ENCODE measurements around the gene TRMT112. TPM values are rescaled to one million over a fixed set of nuclear protein-coding genes. Genes with fewer than 3 reads are reported as not detected.

The TRMT112 gene
- total RNA-seq, 2 donors from 2014 or later = 170 to 223 TPM

- ATAC-seq = no peak
- intact Hi-C loops (cut with DNase I) = no loop called here
- H3K4me1 ChIP-seq = peaks cover 14% of the 10 kb centered on the region
- no peak for DNase-seq
- 79 to 89% methylated on average over 5 to 11 of the region's 18 CpGs for whole genome bisulfite sequencing, 2 donors
- no peaks in the 10 kb centered on the region for H3K36me3 ChIP-seq (replicated peaks in 1 of 2; ENCODE audit: insufficient read depth in 1 of 2, low read depth in 2 of 2)
- no peaks in the 10 kb centered on the region for H3K9me3 ChIP-seq
- H3K27ac ChIP-seq = no peak overlapping the region
- H3K4me3 ChIP-seq = no peak overlapping the region
- no peaks in the 10 kb centered on the region for H3K27me3 ChIP-seq
- no peak for TF ChIP-seq CTCF (IDR thresholded peaks at IDR 0.05)
Measured at GRCh38 chr11:64351136-64351631, 33.8 kb upstream of the TRMT112 start.

- ATAC-seq = no peak
- H3K4me3 ChIP-seq = no peak overlapping the region
- no peaks in the 10 kb centered on the region for H3K4me1 ChIP-seq
- no peaks in the 10 kb centered on the region for H3K9me3 ChIP-seq
- no peaks in the 10 kb centered on the region for H3K27me3 ChIP-seq
- 80 to 94% methylated on average over 10 to 11 of the region's 11 CpGs for WGBS, 2 donors
- no peak for DNase-seq
- intact Hi-C loops (cut with DNase I) = no loop called here
- H3K36me3 ChIP-seq (replicated peaks in 1 of 2; ENCODE audit: insufficient read depth in 1 of 2, low read depth in 2 of 2) = no peaks in the 10 kb centered on the region
- TF ChIP-seq CTCF (IDR thresholded peaks at IDR 0.05) (no peak), POLR2A (IDR thresholded peaks at IDR 0.05) (no peak)
- H3K27ac ChIP-seq = no peak overlapping the region
Measured at GRCh38 chr11:64349404-64349803, 32.0 kb upstream of the TRMT112 start.

GRCh38 chr11:64349025-64349387 is 31.6 kb upstream of the TRMT112 start:
- intact Hi-C loops (cut with DNase I) = no loop called here
- Histone ChIP-seq H3K27me3 (no peaks in the 10 kb centered on the region), H3K4me3 (no peak overlapping the region), H3K4me1 (no peaks in the 10 kb centered on the region), H3K36me3 (replicated peaks in 1 of 2; ENCODE audit: insufficient read depth in 1 of 2, low read depth in 2 of 2) (no peaks in the 10 kb centered on the region), H3K9me3 (no peaks in the 10 kb centered on the region), H3K27ac (no peak overlapping the region)
- no peak for DNase-seq
- WGBS, 2 donors = 90% methylated on average over 6 to 7 of the region's 7 CpGs
- ATAC-seq = no peak
- TF ChIP-seq CTCF (IDR thresholded peaks at IDR 0.05) = no peak
- TF ChIP-seq POLR2A (IDR thresholded peaks at IDR 0.05) = no peak

- Histone ChIP-seq H3K27ac (no peak overlapping the region), H3K4me1 (no peaks in the 10 kb centered on the region)
- intact Hi-C loops (cut with DNase I) = no loop called here
Measured at GRCh38 chr11:64348383-64349024, 31.1 kb upstream of the TRMT112 start.

More at GRCh38 chr11:64348383-64349024, 31.1 kb upstream of the TRMT112 start:
- WGBS, 2 donors = 78 to 88% methylated on average over 10 to 14 of the region's 14 CpGs
- ATAC-seq = no peak
- Histone ChIP-seq H3K27me3 (no peaks in the 10 kb centered on the region), H3K9me3 (no peaks in the 10 kb centered on the region), H3K4me3 (no peak overlapping the region), H3K36me3 (replicated peaks in 1 of 2; ENCODE audit: insufficient read depth in 1 of 2, low read depth in 2 of 2) (no peaks in the 10 kb centered on the region)
- TF ChIP-seq CTCF (IDR thresholded peaks at IDR 0.05) (no peak), POLR2A (IDR thresholded peaks at IDR 0.05) (no peak)
- DNase-seq = no peak

Measured in body of pancreas (tissue), 4 donors.